Neural progenitor cell (in vitro differentiated cells): ENCODE data around the gene PHETA1. TPM values are rescaled to one million over a fixed set of nuclear protein-coding genes. Genes with fewer than 3 reads are reported as not detected.

ENCODE experiments used
- DNase-seq: peaks from one replicate; pipeline ENCODE4 v3.0.0-alpha.2; 2016; ENCODE audit warnings: low spot score
- H2AFZ ChIP-seq: fragments of 200-600 bp; sonication (generic); replicated peaks from 2 replicates; pipeline ENCODE4 v1.6.1; 2016; ENCODE audit warnings: antibody characterized with exemption
- H3F3A ChIP-seq: fragments of 200-600 bp; sonication (generic); 2 replicates; pipeline ENCODE4 v1.6.1; 2016; ENCODE audit warnings: antibody characterized with exemption, low read depth
- H3K27ac ChIP-seq: fragments of 200-600 bp; sonication (generic); 2 replicates; pipeline ENCODE4 v1.5.1; 2016; ENCODE audit warnings: mild to moderate bottlenecking
- H3K27me3 ChIP-seq: fragments of 200-600 bp; sonication (generic); 2 replicates; pipeline ENCODE4 v1.6.1; 2016; ENCODE audit warnings: mild to moderate bottlenecking, moderate library complexity
- H3K36me3 ChIP-seq: fragments of 200-600 bp; sonication (generic); 2 replicates; pipeline ENCODE4 v1.5.1; 2016
- H3K4me1 ChIP-seq: fragments of 200-600 bp; sonication (generic); 2 replicates; pipeline ENCODE4 v1.6.1; 2016; ENCODE audit warnings: mixed run types
- H3K4me2 ChIP-seq: fragments of 200-600 bp; sonication (generic); 2 replicates; pipeline ENCODE4 v1.6.1; 2016
- H3K4me3 ChIP-seq: fragments of 200-600 bp; sonication (generic); 2 replicates; pipeline ENCODE4 v1.5.1; 2016
- H3K79me2 ChIP-seq: fragments of 200-600 bp; sonication (generic); 2 replicates; pipeline ENCODE4 v1.6.1; 2016; ENCODE audit warnings: low read depth
- H3K9ac ChIP-seq: fragments of 200-600 bp; sonication (generic); 2 replicates; pipeline ENCODE4 v1.6.1; 2016
- H3K9me3 ChIP-seq: fragments of 200-600 bp; sonication (generic); 2 replicates; pipeline ENCODE4 v1.5.1; 2016; ENCODE audit warnings: low read depth
- H4K20me1 ChIP-seq: fragments of 200-600 bp; sonication (generic); 2 replicates; pipeline ENCODE4 v1.6.1; 2016; ENCODE audit warnings: low read depth
- H3K27ac Mint-ChIP-seq: 3 replicates; pipeline ENCODE4 v1.8.0; 2021; ENCODE audit warnings: mixed read lengths
- H3K27me3 Mint-ChIP-seq: 2 replicates; pipeline ENCODE4 v1.8.0; 2022; ENCODE audit warnings: low read depth, mild to moderate bottlenecking, inconsistent platforms, moderate library complexity, mixed read lengths; ENCODE audit not compliant: insufficient read depth
- H3K36me3 Mint-ChIP-seq: 3 replicates; pipeline ENCODE4 v1.8.0; 2021; ENCODE audit warnings: mixed read lengths
- H3K4me1 Mint-ChIP-seq: 3 replicates; pipeline ENCODE4 v1.8.0; 2021; ENCODE audit warnings: mixed read lengths
- H3K4me3 Mint-ChIP-seq: 3 replicates; pipeline ENCODE4 v1.8.0; 2021; ENCODE audit warnings: mild to moderate bottlenecking, moderate library complexity, mixed read lengths
- H3K9me3 Mint-ChIP-seq: 3 replicates; pipeline ENCODE4 v1.8.0; 2020; ENCODE audit warnings: mixed read lengths
- EZH2 ChIP-seq: fragments of 200-600 bp; sonication (generic); IDR thresholded peaks from 2 replicates; pipeline ENCODE4 v1.6.1; 2017; ENCODE audit warnings: antibody characterized with exemption, mild to moderate bottlenecking, moderate library complexity
- EZH2phosphoT487 ChIP-seq: fragments of 200-600 bp; sonication (generic); IDR thresholded peaks from 2 replicates; pipeline ENCODE4 v1.6.1; 2017; ENCODE audit warnings: antibody characterized with exemption
- total RNA-seq: library from RNA; depleted of rRNA; stranded (reverse); fragments of >200 nt; gene quantifications from 2 replicates; pipeline ENCODE4 v1.2.3, GENCODE V29; 2015; ENCODE audit warnings: low replicate concordance
- TF ChIP-seq, protein P1 (sequence below): fragments of 200-600 bp; sonication (generic); IDR thresholded peaks from 2 replicates; pipeline ENCODE4 v1.5.1; 2017; ENCODE audit warnings: antibody characterized with exemption, mild to moderate bottlenecking

Gene PHETA1
- total RNA-seq, 1 donor from 2014 or later, result 1.5 TPM

DNA sequence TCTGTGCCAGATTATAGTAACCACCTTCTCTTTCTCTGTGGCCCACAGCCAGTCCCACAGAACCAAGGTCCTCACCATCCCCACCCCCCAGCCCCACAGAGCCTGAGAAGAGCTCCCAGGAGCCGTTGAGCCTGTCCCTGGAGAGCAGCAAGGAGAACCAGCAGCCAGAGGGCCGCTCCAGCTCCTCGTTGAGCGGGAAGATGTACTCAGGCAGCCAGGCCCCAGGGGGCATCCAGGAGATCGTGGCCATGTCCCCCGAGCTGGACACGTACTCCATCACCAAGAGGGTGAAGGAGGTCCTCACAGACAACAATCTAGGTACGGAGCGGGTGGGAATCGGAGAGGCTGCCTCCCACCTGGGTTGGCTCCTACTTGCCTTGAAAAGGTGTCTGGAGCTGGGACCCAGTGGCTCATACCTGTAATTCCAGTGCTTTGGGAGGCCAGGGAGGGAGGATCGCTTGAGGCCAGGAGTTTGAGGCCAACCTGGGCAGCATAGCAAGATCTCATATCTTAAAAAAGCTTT is 34.4 kb downstream of the PHETA1 start:
- Histone ChIP-seq H3K36me3 (no peaks in the 10 kb centered on the region), H3K79me2 (no peaks in the 10 kb centered on the region), H3F3A (no peaks in the 10 kb centered on the region), H3K27me3 (no peaks in the 10 kb centered on the region), H3K9ac (no peak overlapping the region), H3K9me3 (no peaks in the 10 kb centered on the region), H2AFZ (no peak overlapping the region), H4K20me1 (no peaks in the 10 kb centered on the region), H3K4me2 (no peak overlapping the region), H3K27ac (no peak overlapping the region), H3K4me3 (no peak overlapping the region), H3K4me1 (no peaks in the 10 kb centered on the region)
- H3K36me3 Mint-ChIP-seq, result no peaks in the 10 kb centered on the region
- H3K4me1 Mint-ChIP-seq, result no peaks in the 10 kb centered on the region
- H3K4me3 Mint-ChIP-seq, result no peak overlapping the region
- H3K27me3 Mint-ChIP-seq, result no peaks in the 10 kb centered on the region
- H3K9me3 Mint-ChIP-seq, result no peaks in the 10 kb centered on the region
- H3K27ac Mint-ChIP-seq, result peak overlapping the region; percentile 50
- no peak for DNase-seq
- no peak for TF ChIP-seq EZH2
- TF ChIP-seq EZH2phosphoT487, result no peak
- TF ChIP-seq, protein P1, sequence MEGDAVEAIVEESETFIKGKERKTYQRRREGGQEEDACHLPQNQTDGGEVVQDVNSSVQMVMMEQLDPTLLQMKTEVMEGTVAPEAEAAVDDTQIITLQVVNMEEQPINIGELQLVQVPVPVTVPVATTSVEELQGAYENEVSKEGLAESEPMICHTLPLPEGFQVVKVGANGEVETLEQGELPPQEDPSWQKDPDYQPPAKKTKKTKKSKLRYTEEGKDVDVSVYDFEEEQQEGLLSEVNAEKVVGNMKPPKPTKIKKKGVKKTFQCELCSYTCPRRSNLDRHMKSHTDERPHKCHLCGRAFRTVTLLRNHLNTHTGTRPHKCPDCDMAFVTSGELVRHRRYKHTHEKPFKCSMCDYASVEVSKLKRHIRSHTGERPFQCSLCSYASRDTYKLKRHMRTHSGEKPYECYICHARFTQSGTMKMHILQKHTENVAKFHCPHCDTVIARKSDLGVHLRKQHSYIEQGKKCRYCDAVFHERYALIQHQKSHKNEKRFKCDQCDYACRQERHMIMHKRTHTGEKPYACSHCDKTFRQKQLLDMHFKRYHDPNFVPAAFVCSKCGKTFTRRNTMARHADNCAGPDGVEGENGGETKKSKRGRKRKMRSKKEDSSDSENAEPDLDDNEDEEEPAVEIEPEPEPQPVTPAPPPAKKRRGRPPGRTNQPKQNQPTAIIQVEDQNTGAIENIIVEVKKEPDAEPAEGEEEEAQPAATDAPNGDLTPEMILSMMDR, result no peak

DNA sequence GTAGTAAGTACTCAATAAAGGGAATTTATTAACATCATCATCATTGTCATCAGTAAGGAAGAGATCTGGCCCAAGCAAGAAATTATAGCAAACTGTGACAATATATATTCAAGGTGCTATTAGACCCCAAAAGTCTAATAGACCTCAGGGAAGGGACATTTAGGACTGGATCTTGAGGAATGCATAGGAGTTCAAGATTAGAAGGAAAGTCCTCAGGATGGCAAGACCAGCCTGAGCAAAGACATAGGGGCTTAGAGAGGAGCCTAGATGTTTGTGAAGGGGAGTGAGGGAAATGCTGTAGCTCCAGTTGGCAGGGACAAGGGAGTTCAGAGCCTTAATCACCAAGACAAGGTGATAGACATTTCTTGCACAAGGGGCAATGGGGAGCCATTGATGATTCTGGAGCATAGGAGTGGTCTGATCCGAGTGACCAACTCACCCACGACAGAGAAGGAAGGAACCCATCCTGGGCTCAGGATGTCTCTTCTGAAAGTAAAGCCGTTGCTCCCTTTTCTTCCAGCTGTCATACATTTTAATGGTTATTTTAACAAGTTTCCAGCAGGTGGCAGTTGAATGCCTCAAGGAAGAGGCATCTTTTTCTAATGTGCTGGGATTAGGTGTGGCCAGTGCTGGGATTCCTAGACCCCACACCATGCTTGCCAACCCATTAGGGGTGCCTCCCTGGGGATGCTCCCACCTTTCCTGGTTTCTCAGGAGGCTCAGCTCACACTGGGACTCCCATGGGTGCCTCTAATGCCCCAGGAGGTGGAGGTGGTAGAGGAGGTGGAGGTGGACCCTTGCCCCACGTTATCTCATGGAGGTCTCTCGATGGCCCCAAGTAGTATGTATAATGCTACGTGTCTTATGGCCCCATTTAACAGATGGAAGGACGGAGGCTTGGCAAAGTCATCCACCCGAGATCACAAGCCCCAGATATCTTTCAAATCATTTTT is 37.8 kb downstream of the PHETA1 start:
- Histone ChIP-seq H3K9ac (no peak overlapping the region), H4K20me1 (no peaks in the 10 kb centered on the region), H3K27ac (no peak overlapping the region), H3K4me2 (no peak overlapping the region), H3K36me3 (no peaks in the 10 kb centered on the region), H3K9me3 (no peaks in the 10 kb centered on the region), H2AFZ (no peak overlapping the region), H3K27me3 (no peaks in the 10 kb centered on the region), H3K4me3 (no peak overlapping the region), H3K4me1 (no peaks in the 10 kb centered on the region), H3F3A (no peaks in the 10 kb centered on the region), H3K79me2 (no peaks in the 10 kb centered on the region)
- H3K4me3 Mint-ChIP-seq, result no peak overlapping the region
- peak; percentile 74 for DNase-seq
- H3K27me3 Mint-ChIP-seq, result peaks cover 3% of the 10 kb centered on the region
- no peaks in the 10 kb centered on the region for H3K36me3 Mint-ChIP-seq
- no peak overlapping the region for H3K27ac Mint-ChIP-seq
- no peaks in the 10 kb centered on the region for H3K9me3 Mint-ChIP-seq
- no peaks in the 10 kb centered on the region for H3K4me1 Mint-ChIP-seq
- no peak for TF ChIP-seq EZH2
- TF ChIP-seq, protein P1, result peak; percentile 55

DNA sequence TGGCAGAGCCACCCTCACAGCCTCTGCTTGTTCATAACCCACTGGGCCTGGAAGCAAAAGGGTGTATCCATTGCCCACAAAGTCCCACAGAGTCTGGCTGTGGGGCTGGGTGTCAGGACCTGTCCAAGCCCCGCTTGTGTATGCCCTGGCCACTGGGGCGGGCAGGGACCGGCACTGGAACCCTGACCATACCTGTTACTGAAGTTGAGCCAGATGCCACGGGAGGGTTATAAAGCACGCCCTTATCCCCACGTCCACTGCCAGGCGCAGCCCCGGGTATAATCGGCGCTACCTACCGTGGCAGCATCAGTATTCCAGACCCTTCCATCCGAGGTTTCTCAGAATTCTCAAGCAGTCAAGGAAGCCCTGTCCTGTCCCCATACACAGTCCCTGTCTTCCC is 40.8 kb downstream of the PHETA1 start:
- Histone ChIP-seq H3K79me2 (no peaks in the 10 kb centered on the region), H3K9me3 (no peaks in the 10 kb centered on the region), H4K20me1 (no peaks in the 10 kb centered on the region), H3K4me3 (no peak overlapping the region), H3K27ac (no peak overlapping the region), H3K36me3 (no peaks in the 10 kb centered on the region), H3K9ac (no peak overlapping the region), H3F3A (no peaks in the 10 kb centered on the region), H3K4me1 (no peaks in the 10 kb centered on the region), H2AFZ (no peak overlapping the region), H3K4me2 (no peak overlapping the region), H3K27me3 (no peaks in the 10 kb centered on the region)
- Mint-ChIP-seq H3K36me3 (no peaks in the 10 kb centered on the region), H3K9me3 (no peaks in the 10 kb centered on the region), H3K4me3 (no peak overlapping the region), H3K4me1 (peaks cover 2% of the 10 kb centered on the region), H3K27me3 (peaks cover 3% of the 10 kb centered on the region), H3K27ac (peak overlapping the region; percentile 31)
- TF ChIP-seq EZH2, result no peak
- TF ChIP-seq EZH2phosphoT487, result no peak
- TF ChIP-seq, protein P1, result no peak
- no peak for DNase-seq
